Activated naive CD8-positive, alpha-beta T cell treated with anti-CD3 and anti-CD28 coated beads, Interleukin-2, amount 50 U/mL, for 16 hours (primary cell): ENCODE measurements around the gene TMEM63C.

Experiments
- DNase-seq: peaks from one replicate; pipeline ENCODE4 v3.0.0-alpha.2; 2020; ENCODE audit warnings: low read depth, low spot score

The TMEM63C gene

GRCh38 chr14:77253333-77254190 lies 72.0 kb downstream of the TMEM63C start:
- no peak for DNase-seq

DNA sequence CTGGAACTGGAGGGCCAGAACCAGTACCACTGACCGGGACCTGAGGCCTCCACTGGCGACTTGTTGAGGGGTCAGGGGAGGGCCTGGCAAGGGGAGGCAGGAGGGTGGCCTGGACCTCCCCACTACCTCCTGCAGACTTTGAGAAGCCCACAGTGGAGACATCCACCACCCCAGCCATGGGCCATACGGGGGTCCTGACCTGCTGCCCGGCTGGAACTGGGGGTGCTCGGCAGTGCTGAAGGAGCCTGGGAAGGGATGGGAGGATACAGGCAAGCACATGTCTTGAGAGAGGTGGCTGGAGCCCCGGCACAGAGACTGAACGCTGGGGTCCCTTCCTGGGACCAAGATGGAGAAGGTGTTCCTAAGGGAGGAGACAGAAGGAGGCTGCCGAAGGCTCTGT lies 75.1 kb downstream of the TMEM63C start:
- DNase-seq = no peak

DNA sequence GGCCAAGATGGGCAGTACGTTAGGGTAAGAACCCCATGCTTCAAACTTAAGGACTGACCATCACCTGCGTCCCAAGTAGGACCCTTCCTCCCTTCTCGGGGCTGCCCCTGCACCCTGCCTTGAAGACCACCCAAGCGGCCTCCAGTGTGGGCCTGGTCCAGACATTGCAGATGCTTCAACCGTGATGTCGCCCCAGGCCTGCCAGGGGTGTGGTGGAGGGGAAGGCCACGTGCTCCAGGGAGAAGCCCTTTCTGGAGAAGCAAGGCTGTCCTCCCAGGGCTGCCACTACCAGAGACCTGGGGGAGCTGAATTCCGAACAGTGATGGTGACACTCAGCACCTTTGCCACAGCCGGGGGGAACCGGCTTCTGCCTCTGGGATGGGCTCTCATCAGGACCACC lies 76.1 kb downstream of the TMEM63C start:
- DNase-seq = no peak

GRCh38 chr14:77258566-77258965 lies 77.0 kb downstream of the TMEM63C start:
- DNase-seq = no peak

- DNase-seq = no peak
Observed at GRCh38 chr14:77259025-77259715, 77.6 kb downstream of the TMEM63C start.

DNA sequence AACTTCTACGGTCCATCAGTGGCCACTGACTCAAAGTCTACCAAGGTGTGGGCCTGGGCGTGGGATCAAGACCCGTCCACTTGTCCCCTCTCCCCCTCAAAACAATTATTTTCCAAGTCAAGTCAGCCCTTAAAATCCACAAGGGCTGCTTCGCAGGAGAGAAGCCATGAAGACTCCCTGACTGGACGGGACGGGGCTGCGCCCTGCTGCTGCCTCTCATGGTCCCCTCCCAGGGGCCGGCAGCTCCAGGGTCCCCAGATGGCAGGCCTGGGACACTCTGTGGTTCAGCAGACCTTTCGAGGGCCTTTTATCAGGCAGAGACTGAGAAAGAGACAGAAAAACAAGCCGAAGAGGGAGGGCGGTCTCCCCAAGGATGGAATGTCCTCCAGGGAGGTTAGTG lies 78.6 kb downstream of the TMEM63C start:
- DNase-seq = no peak

DNA sequence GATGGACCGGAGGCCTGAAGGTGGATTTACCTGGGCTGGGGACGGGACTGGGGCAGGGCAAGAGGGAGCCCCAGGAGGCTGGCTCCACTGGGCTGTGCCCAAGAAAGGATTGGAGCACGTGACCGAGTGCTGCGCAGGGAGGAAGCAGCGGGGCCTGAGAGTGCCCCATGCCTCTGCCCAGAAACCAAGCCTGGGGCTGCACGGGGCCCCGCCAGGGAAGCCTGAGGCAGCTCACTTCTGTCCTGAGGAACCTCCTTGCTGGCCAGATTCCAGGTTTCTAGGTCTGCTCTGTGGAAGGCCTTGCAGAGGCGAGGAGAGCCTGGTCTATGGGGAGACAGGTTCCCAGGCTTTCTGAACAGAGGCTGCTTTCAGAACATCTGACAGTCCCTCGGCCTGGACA lies 79.0 kb downstream of the TMEM63C start:
- no peak for DNase-seq

DNA sequence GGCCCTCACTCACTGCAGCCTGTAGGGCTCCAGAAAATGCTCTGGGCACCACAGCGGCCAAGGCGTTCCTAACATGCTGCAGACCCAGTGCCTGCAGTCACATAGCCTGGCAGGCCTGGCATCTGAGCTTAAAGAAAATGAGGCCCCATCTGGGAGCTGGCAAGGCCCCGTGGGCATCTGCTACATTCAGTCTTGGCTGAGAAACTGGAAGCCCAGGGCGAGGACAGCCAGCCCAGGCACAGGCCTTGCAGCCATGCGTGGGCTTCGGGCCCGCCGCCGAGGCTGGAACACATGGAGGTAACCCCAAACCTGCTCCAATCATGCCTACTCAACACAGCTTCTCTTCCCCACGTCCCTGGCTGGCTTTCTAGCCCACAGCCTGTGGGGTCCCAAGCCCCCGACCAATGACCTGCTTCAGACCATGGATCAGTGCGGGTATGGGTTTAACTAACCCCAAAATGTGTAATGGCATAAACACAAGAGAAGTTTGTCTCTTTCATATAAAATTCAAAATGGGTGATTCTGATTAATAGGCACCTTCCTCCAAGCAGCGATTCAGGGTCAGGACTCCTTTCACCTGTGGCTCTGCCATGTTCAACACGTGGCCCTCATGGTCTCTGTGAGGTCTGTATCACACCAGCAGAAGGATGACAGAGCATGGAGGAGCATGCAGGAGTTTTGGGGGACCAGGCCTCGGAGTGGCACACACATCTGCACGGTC lies 83.0 kb downstream of the TMEM63C start:
- DNase-seq = no peak

GRCh38 chr14:77265187-77265515 lies 83.6 kb downstream of the TMEM63C start:
- no peak for DNase-seq

DNA sequence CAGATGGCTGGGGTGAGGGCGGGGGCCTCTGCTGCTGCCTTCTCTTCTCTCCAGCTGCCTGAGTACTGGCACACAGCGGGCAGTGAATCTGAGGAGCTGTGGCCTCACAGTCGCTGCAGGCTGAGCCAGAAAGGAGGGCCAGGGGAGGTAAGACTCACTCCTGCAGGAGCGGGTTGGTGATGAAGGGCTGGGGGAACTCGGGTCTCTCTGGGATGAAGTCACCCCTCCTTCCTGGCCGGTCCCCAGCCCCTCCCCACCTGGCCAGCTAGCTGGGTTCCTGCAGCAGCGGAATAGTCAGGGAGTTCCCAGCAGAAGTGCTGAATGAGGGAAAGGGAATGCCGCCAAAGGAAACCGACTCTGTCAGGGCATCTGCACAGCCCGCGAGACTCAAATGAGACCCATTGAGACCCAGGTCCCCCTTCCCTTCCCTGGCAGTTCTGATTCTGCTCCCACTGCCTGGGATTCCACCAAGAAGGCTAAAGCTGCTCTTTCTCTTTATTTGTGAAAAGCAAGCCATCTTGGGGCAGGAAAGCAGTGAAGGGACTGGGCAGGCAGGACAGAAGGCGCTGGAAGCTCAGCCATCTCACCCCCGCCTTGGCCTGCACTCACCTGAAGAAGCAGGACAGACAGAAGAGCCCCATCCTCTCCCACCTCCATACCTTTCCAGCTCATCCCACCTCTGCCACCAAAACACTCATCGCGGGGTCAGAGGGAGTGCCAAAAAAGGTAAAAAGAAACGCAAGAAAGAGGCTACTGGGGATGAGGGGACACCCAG lies 84.2 kb downstream of the TMEM63C start:
- DNase-seq = no peak

GRCh38 chr14:77266336-77266735 lies 84.7 kb downstream of the TMEM63C start:
- DNase-seq = no peak

DNA sequence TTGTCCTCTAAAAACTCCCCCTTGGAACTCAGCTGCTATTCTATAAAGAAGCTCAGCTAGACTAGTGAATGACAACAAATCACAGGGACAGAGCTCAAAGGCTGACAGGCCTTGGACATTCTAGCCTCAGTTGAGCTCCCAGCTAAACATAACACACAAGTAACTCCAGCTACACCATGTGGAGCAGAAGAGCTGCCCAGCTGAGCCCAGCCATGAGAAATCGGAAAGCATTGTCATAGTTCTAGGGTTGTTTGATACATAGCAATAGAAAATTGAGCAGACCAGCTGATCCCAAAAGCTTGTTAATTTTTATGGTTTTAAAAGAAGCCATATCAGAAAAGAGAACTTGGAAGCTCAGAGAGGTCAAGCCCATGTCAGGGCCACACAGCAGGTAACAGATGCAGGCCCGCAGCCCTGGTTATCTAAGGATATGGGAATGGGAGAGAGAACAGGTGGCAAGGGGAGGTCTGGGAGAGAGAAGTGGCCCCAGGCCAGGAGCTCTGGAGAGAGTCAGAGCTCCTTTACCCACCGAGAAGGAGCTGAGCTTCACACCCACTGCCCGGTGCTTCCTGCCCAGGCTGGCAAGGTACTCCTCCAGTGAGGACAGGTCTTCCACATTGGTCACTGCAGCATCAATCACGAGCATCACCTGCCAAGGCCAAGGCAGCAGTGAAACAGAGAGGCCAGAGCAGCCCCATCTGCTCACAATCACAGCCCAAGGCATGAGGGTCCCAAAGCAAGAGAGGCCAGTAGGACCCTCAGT lies 86.5 kb downstream of the TMEM63C start:
- DNase-seq = no peak

DNA sequence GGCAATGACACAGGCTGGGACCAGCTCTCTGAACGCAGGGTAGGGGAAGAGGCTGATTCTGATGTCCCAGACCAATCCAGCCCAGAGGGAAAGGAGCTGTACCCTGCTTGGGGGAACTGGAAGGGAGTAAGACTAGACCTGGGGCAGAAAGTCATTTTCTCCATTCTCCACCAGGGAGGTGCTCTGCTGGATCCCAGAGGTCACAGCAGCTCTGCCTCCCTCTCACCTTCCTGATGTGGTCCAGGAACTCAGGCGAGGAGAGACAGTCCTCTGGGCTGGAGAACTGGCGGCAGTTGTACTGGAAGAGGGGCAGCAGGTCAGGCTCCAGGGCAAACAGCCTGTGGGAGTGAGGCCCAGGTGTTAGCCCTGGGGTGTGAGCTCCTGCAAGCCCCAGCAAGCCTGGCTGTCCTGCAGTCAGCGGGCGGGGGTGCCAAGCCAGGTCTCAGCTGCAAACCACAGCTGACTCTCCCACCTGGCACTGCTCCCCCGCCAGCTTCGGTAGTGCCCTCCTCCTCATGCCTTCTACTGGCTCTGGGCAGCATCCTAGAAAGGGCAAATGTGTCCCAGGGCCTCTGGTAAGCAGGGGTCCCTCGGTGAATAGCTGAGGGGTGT lies 87.5 kb downstream of the TMEM63C start:
- DNase-seq = no peak

- DNase-seq = no peak
Observed at GRCh38 chr14:77270361-77271112, 88.9 kb downstream of the TMEM63C start.

DNA sequence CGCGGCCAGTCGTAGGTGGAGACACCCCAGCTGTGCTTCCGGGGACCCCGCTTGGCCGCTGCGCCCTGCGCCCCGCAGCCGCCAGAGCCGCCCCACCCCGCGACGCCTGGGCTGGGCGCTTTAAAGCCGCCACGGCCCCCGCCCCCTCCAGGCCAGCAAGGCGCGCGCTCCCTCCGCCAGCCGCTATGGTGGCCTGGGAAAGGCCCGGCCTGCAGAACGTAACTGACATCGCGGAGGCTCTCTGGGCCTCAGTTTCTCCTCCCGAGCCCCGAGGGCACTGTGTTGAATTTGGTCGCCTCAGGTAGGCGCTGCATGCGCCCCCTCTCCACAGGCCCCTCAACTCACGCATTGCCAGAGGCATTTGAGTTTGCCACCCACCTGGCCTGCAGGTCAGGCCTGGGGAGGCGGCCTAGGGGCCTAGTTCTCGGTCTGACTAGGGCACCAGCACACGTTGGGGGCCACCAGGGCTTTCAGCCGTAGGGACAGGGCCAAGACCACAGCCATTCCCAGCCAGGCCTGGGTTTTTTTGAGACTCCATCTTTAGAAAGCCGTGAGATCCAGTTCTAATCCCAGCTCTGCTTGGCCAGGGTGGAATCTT lies 89.6 kb downstream of the TMEM63C start, which contains the start of gene NGB:
NGB (minus strand) TSS at position 94 of the 598 bp plus-strand sequence. CDS start 269 bp downstream, outside the sequence.
- no peak for DNase-seq

GRCh38 chr14:77272261-77272660 lies 90.7 kb downstream of the TMEM63C start:
- DNase-seq = no peak

- DNase-seq = no peak
Observed at GRCh38 chr14:77273796-77274195, 92.2 kb downstream of the TMEM63C start.

DNA sequence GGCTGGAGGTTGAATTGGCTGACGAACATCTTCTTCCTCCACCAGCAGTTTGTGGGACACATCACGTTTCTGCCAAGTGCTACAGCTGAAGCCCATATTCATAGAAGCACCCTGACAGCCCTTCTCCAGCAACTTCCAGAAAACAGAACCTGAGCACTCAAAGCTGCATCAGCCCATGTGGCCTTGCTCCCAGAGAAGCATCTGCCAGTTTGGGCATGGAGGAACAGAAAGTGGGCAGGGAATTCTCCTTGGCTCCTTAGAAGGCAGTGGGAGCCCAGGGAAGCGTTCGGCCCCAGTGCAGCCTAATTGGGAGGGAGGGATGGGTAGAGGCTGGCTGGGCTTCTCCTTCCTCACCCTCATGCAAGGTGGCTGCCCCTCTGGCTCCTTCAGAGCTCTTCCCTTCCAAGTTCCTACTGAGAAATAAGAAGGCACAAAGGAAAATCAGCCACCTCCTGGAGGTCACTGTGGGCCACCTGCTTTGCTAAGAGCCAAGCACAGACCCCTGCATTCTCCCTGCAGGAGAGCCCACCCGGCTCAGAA lies 93.5 kb downstream of the TMEM63C start:
- no peak for DNase-seq

GRCh38 chr14:77275601-77276017 lies 94.0 kb downstream of the TMEM63C start:
- DNase-seq = no peak
